VCaP (cell line): ENCODE measurements around the gene SH2D3A.
A peak's percentile ranks its signal among the peaks of the same experiment; 100 is the strongest.

ENCODE experiments used
- H3K27ac ChIP-seq: fragments of 450-650 bp; 2 replicates; pipeline ENCODE4 v1.5.1; 2017
- TF ChIP-seq, protein P1 (sequence below): fragments of 450-650 bp; conservative IDR thresholded peaks from 2 replicates; pipeline ENCODE4 v1.5.1; 2017; ENCODE audit warnings: mild to moderate bottlenecking, moderate library complexity

SH2D3A gene

DNA sequence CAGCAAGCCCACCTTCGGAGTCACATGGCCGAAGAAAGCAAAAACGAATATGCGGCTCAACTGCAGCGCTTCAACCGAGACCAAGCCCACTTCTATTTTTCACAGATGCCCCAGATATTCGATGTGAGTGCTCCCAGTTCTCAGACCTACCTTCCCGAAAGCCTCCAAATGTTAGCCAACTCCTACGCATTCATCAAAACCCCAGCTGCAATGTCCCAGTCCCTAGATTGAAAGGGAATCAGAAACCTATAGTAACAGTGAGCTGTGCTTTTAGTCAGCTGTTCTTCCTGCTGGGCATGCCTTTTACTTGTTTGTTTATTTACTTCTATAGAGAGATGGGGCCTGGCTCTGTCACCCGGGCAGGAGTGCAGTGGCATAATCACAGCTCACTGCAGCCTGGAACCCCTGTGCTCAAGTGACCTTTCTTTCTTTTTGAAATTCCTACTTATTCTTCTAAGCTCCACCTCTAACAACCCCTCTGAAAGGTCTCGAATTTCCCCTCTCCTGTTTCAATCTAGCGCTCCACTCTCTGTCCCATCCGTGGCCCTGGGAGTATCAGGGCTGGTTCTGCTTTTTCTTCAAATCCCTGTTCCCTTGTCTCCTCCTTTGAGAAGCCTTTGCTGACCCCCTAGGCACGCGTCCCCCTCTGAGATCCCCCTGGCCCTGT lies 23.4 kb downstream of the SH2D3A start:
- no peak overlapping the region for H3K27ac ChIP-seq
- TF ChIP-seq, protein P1, sequence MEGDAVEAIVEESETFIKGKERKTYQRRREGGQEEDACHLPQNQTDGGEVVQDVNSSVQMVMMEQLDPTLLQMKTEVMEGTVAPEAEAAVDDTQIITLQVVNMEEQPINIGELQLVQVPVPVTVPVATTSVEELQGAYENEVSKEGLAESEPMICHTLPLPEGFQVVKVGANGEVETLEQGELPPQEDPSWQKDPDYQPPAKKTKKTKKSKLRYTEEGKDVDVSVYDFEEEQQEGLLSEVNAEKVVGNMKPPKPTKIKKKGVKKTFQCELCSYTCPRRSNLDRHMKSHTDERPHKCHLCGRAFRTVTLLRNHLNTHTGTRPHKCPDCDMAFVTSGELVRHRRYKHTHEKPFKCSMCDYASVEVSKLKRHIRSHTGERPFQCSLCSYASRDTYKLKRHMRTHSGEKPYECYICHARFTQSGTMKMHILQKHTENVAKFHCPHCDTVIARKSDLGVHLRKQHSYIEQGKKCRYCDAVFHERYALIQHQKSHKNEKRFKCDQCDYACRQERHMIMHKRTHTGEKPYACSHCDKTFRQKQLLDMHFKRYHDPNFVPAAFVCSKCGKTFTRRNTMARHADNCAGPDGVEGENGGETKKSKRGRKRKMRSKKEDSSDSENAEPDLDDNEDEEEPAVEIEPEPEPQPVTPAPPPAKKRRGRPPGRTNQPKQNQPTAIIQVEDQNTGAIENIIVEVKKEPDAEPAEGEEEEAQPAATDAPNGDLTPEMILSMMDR = no peak

DNA sequence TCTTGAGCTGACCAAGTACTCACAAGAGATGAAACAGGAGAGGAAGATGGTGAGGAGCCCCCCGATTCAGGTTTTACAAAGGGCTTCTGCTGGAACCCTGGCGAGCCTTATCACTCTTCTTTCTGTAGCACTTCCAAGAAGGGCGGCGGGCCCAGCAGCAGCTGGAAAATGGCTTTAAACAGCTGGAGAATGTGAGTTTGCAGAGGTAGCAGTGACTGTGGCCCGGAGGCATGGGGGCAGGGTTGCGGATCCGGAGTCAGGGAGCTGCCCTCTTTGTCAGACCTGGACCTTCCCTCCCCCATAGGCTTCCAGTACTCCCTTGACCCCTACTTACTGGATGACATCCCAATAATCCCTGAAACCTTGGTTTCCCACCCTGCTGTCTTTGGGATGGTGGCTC lies 24.2 kb downstream of the SH2D3A start:
- TF ChIP-seq, protein P1 = no peak
- no peak overlapping the region for H3K27ac ChIP-seq

DNA sequence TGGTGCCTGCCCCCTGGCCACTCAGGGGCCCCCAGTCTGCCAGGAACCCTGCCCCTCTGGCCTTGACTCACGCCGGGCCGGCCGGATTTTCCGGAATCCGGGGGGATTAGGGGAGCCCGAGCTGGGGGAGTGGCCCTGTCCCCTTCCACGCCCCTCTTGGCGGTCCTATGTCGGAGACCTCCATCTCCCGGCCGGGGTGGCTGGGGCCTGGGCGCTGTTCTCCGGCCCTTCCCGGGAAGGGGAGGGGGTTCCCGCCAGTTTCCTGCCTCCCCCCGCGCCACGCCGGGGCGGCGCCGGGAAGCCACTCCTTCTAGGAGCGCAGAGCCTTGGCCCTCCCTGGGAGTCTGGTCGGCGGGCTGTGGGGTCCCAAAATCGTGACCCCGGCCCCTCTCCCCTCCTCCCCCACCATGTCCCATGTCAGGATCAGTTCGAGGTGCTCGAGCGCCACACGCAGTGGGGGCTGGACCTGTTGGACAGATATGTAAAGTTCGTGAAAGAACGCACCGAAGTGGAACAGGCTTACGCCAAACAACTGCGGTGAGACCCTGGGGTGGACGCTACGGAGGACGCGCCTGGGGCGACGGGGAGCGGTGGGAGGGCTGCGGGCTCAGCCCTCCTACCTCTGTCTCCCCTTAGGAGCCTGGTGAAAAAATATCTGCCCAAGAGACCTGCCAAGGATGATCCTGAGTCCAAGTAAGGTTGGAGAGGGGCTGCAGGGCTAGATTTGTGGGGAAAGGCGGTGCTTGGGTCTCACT lies 26.5 kb downstream of the SH2D3A start:
- TF ChIP-seq, protein P1 = no peak
- peak overlapping the region; percentile 60; the same call in 1 of the 2 replicates for H3K27ac ChIP-seq

DNA sequence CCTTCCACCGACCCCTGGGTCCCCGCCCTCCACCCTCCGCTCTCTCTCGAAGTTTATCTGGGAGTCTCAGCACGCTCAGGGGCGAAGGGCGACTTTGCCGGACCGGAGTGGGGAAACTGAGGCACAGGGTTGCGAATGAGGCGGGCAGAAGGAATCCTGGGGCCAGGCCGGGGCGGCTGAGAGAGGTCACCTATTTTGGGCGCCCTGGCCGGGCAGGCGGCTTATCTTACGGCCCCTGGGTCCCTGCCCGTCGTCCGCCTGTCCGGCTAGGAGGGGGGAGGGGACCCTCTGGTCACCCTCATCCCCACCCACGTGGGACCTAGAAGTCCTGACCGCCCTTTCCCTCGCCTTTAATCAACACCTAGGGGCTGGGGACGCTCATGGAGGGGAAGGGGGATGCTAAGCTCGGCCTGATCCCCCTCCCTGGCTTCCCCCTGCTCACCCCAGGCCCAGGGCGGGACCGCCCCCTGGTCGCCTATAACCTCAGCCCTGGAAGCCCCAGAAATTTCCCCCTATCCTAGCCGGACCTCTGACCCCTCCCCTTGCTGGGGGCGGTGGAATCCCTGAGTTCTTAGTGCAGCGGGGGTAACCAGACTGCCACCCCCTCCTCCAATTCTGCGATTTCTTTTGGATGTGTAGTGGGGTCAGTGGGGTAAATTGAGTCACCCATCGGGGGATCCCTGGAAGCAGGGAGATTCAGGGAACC lies 27.2 kb downstream of the SH2D3A start:
- TF ChIP-seq, protein P1 = no peak
- peak overlapping the region; percentile 60; the same call in 1 of the 2 replicates for H3K27ac ChIP-seq

DNA sequence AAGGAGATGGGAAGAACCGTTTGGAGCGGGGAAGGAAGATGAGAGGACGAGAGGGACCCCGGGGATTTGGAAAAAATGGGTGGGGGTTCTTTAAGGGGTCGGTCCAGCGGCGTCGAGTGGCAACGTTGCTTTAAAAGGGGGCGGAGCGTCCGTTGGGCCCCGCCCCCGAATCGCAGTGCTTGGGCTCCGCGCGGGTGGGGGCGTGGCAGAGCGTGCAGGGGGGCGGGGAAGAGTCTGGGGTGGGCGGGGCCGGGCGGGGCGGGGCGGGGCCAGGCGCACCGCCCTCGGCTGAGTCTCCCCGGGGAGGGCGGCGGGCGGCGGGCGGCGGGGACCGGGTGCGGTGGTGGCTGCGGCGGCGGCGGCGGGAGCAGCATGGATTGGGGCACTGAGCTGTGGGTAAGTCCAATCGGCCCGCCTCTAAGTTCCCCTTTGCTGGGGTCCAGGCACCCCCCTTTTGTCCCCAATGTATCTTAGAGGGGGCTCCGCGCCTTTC lies 27.8 kb downstream of the SH2D3A start, which contains the start of gene TRIP10:
Gene TRIP10, plus strand, starts transcription at position 291 of the 493 bp plus-strand sequence. Its CDS starts 82 bp downstream, at position 373.
- TF ChIP-seq, protein P1 = no peak
- H3K27ac ChIP-seq = peak within 1 kb of the TSS; percentile 65

DNA sequence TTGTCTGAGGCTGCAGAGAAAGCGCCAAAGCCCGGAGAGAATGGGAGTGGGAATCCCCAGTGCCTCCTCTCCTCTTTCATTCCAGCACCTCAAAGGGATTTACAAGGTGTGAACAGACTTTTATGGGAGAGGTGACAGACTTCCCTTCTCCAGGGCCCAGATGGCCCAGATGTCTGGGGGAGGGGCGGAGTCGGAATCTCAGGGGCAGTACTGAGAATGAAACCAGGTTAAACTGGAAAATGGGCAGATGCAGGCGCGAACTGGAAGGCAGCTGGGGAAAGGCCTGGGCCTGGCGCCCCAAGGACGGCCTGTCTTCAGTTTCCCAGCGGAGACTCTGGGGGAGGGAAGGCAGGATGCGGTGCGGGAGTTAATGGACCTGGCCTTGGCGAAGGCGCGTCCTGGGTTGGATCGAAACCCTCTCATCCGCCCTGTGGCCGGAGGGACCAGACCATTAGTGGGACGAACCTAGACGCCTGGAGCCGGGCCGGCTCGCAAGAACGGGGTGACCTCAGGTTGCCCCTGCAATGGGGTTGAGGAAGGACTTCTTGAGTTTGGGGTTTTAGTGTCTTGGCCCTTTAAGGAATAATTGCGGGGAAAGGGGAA lies 28.3 kb downstream of the SH2D3A start:
- TF ChIP-seq, protein P1 = peak; percentile 34
- peak overlapping the region; percentile 65 for H3K27ac ChIP-seq
